Motor neuron (in vitro differentiated cells): ENCODE results near the gene DLG2. TPM values are rescaled to one million over a fixed set of nuclear protein-coding genes. Genes with fewer than 3 reads are reported as not detected.

Experiments used
- ATAC-seq, 8 experiments: fragments of 200-7000 bp; cut with Tn5 transposase; replicated peaks in 6 of 8; 2 replicates each; pipeline ENCODE4 v1.8.0; 2021; ENCODE audit warnings: mild to moderate bottlenecking in 8 of 8, moderate library complexity in 8 of 8
- H3K27ac ChIP-seq, 2 donors: fragments of 250-450 bp; sonication (Bioruptor Pico); 2 replicates each; pipeline ENCODE4 v1.9.0; 2021; ENCODE audit warnings: antibody characterized with exemption in 2 of 2, mild to moderate bottlenecking in 2 of 2, moderate library complexity in 1 of 2
- H3K4me1 ChIP-seq, 2 donors: fragments of 250-450 bp; sonication (Bioruptor Pico); replicated peaks in 1 of 2; 2 replicates each; pipeline ENCODE4 v1.6.1; 2021; ENCODE audit warnings: antibody characterized with exemption in 2 of 2, mild to moderate bottlenecking in 2 of 2, moderate library complexity in 1 of 2
- H3K4me3 ChIP-seq, 5 donors: fragments of 250-450 bp; sonication (Bioruptor Pico); 2 replicates each; pipeline ENCODE4 v1.9.0; 2021; ENCODE audit warnings: antibody characterized with exemption in 5 of 5, mild to moderate bottlenecking in 5 of 5, moderate library complexity in 4 of 5
- WGBS, 10 experiments: fragments of 450-650 bp; shearing (Covaris generic); methylation state at CpG; one replicate each; pipeline ENCODE4 v1.0.0; 2022; 5-methylcytosine and 5-hydroxymethylcytosine counted together
- in situ Hi-C, 9 experiments: fragments of 400-800 bp; cut with MboI; loops; one replicate each; pipeline ENCODE4 v1.15.0; 2021; ENCODE audit warnings: low sequenced_read_pairs in 9 of 9, low pct_unique_long_range_greater_than_20kb in 2 of 9; ENCODE audit not compliant: unreplicated experiment in 9 of 9
- total RNA-seq, 8 experiments: library from RNA; unstranded; fragments of 300-600 nt; gene quantifications; 2 replicates each; pipeline versions ENCODE4 v1.2.3 to v1.2.4, GENCODE V29; 2022

Gene DLG2
- total RNA-seq, 8 experiments from 2014 or later, result 1.3 to 17.5 (median 6.5) TPM

DNA sequence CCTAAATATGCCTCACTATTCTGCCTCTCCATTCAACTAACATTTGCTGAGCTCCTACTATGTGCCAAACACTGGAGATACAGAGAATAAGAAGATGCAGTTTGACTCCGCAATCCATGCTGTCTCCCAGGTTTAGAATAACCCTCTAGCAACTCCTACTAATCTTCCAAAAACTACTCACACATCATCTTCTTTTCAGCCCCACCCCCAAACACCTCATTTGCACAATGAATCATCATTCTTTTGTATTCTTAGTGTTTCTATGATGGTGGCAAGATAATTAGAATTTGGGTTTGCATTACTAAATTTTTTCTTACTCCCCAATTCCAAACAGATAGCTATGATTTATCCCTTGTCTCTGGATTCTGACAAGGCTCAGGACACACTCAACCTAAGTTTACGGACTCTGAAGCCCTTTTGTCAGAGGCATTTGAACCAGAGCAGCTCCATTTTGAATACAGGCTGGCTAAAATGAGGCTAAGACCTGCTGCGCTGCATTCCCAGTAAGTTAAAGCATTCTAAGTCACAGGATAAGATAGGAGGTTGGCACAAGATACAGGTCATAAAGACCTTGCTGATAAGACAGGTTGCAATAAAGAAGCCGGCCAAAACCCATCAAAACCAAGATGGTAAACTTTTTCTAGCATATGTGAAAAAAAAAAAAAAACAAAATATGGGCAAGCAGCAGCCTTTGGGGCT lies 1038.9 kb downstream of the DLG2 start:
- ATAC-seq, result peak in 1 of 8 experiments; percentile 35
- WGBS, 10 experiments, result 33 to 100% (median 70%) methylated on average over 3 to 4 of the region's 4 CpGs; no CpG with 5 or more reads in 2 of the 10 experiments
- no peaks in the 10 kb centered on the region for H3K4me1 ChIP-seq
- in situ Hi-C loops, result no loop called here
- no peak overlapping the region for H3K4me3 ChIP-seq
- no peak overlapping the region for H3K27ac ChIP-seq

GRCh38 chr11:84583106-84583505 lies 1044.0 kb downstream of the DLG2 start:
- Histone ChIP-seq H3K4me1 (no peaks in the 10 kb centered on the region), H3K27ac (no peak overlapping the region), H3K4me3 (no peak overlapping the region)
- no peak for ATAC-seq
- in situ Hi-C loops, result no loop called here
- 33 to 100% (median 82%) methylated on average over 1 of the region's 1 CpG; no CpG with 5 or more reads in 1 of the 10 experiments for WGBS, 10 experiments

DNA sequence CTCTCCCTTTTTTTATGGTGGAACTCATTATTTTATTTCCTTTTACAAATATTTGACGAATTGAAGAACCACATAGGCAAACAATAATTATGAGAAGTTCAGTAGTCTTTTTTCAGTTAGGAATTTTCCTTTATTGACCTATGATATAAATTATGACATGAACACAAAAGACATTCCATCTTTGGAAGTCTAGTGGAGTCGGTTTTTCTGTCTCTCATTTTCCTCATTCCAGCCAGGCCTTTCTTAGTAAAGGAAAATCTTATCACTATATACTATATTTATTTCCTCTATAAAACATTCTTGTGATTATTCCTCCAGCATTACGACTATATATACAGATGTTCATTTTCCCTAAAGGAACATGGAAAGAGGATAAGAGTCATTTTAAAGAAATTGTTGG lies 1046.1 kb downstream of the DLG2 start:
- in situ Hi-C loops, result no loop called here
- no peak for ATAC-seq
- 3 to 89% (median 70%) methylated on average over 1 to 3 of the region's 3 CpGs for WGBS, 10 experiments
- H3K27ac ChIP-seq, result no peak overlapping the region
- H3K4me3 ChIP-seq, result no peak overlapping the region
- H3K4me1 ChIP-seq, result no peaks in the 10 kb centered on the region

- in situ Hi-C loops, result no loop called here
- no peak for ATAC-seq
- no peaks in the 10 kb centered on the region for H3K4me1 ChIP-seq
- H3K4me3 ChIP-seq, result no peak overlapping the region
- no peak overlapping the region for H3K27ac ChIP-seq
- 24 to 79% (median 72%) methylated on average over 3 to 6 of the region's 6 CpGs; no CpG with 5 or more reads in 3 of the 10 experiments for WGBS, 10 experiments
Measured at GRCh38 chr11:84580428-84580827, 1046.7 kb downstream of the DLG2 start.

DNA sequence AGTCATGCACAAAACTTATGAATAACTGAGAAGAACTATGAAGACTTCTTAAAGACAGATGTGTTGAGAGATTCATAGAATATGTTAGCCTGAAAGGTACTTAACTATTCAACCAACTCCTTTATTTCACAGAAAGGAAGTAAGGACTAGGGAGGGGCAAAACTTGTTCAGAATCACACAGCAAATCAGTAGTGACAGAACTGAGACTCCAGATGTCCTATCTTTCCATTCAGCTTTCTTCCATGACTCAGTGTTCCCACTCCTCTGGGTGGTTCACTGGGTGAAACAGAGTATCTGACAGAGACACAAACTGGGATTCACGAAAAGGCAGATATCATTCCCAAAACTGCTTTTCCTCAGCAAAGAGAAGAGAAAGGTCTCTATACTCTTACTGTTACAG lies 1053.3 kb downstream of the DLG2 start:
- no peak overlapping the region for H3K27ac ChIP-seq
- H3K4me3 ChIP-seq, result no peak overlapping the region
- in situ Hi-C loops, result loop anchor here in 2 of 9 experiments (25.0 kb wide), 2 partner anchors 138 to 737 kb away; no protein-coding TSS in a partner anchor
- H3K4me1 ChIP-seq, result no peaks in the 10 kb centered on the region
- 0 to 100% (median 79%) methylated on average over 1 of the region's 1 CpG; no CpG with 5 or more reads in 6 of the 10 experiments for WGBS, 10 experiments
- peak in 2 of 8 experiments; percentile 87 to 94 for ATAC-seq

- Histone ChIP-seq H3K27ac (no peak overlapping the region), H3K4me1 (no peaks in the 10 kb centered on the region), H3K4me3 (no peak overlapping the region)
- WGBS, 10 experiments, result 0 to 71% (median 13%) methylated on average over 1 to 2 of the region's 2 CpGs; no CpG with 5 or more reads in 3 of the 10 experiments
- ATAC-seq, result no peak
- in situ Hi-C loops, result loop anchor here in 2 of 9 experiments (25.0 kb wide), 2 partner anchors 146 to 729 kb away; no protein-coding TSS in a partner anchor
Measured at GRCh38 chr11:84566671-84567070, 1060.5 kb downstream of the DLG2 start.

GRCh38 chr11:84564867-84565184 lies 1062.3 kb downstream of the DLG2 start:
- in situ Hi-C loops, result loop anchor here in 2 of 9 experiments (25.0 kb wide), 2 partner anchors 147 to 728 kb away; no protein-coding TSS in a partner anchor
- no peak for ATAC-seq
- no peak overlapping the region for H3K4me3 ChIP-seq
- no peaks in the 10 kb centered on the region for H3K4me1 ChIP-seq
- no peak overlapping the region for H3K27ac ChIP-seq

GRCh38 chr11:84564180-84564866 lies 1062.8 kb downstream of the DLG2 start:
- H3K27ac ChIP-seq, result no peak overlapping the region
- in situ Hi-C loops, result loop anchor here in 2 of 9 experiments (25.0 kb wide), 2 partner anchors 148 to 727 kb away; no protein-coding TSS in a partner anchor
- peak in 4 of 8 experiments; percentile 49 to 89 (median 54) for ATAC-seq
- H3K4me3 ChIP-seq, result no peak overlapping the region
- 0 to 97% (median 59%) methylated on average over 1 to 4 of the region's 4 CpGs for WGBS, 10 experiments
- no peaks in the 10 kb centered on the region for H3K4me1 ChIP-seq

- in situ Hi-C loops, result loop anchor here in 2 of 9 experiments (25.0 kb wide), 2 partner anchors 149 to 726 kb away; no protein-coding TSS in a partner anchor
- no peak overlapping the region for H3K27ac ChIP-seq
- no peak overlapping the region for H3K4me3 ChIP-seq
- no peaks in the 10 kb centered on the region for H3K4me1 ChIP-seq
- ATAC-seq, result no peak
- WGBS, 10 experiments, result 57 to 90% (median 72%) methylated on average over 2 of the region's 2 CpGs; no CpG with 5 or more reads in 5 of the 10 experiments
Measured at GRCh38 chr11:84563356-84563755, 1063.8 kb downstream of the DLG2 start.

DNA sequence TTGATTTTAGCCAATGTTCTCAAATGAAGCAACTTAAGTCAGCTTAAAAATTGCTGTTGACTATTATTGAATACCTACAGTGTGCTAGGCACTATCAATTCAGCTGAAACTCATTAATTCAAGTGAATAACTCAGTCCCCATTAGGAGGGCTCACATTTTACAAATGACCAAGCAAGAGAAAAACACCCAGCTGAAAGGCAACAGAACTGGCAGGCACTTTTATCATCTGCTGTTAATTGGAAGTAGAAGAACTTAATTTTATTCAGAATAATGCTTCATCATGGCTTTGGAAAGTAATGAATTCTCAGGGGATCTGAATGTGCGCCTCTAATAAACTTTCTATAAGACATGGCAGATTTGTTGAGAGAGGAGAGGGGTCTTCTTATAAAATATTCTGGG lies 1066.9 kb downstream of the DLG2 start:
- in situ Hi-C loops, result loop anchor here in 2 of 9 experiments (25.0 kb wide), 2 partner anchors 152 to 723 kb away; no protein-coding TSS in a partner anchor
- Histone ChIP-seq H3K4me1 (no peaks in the 10 kb centered on the region), H3K27ac (no peak overlapping the region), H3K4me3 (no peak overlapping the region)
- WGBS, 10 experiments, result 0 to 100% (median 42%) methylated on average over 1 of the region's 1 CpG; no CpG with 5 or more reads in 4 of the 10 experiments
- ATAC-seq, result no peak

DNA sequence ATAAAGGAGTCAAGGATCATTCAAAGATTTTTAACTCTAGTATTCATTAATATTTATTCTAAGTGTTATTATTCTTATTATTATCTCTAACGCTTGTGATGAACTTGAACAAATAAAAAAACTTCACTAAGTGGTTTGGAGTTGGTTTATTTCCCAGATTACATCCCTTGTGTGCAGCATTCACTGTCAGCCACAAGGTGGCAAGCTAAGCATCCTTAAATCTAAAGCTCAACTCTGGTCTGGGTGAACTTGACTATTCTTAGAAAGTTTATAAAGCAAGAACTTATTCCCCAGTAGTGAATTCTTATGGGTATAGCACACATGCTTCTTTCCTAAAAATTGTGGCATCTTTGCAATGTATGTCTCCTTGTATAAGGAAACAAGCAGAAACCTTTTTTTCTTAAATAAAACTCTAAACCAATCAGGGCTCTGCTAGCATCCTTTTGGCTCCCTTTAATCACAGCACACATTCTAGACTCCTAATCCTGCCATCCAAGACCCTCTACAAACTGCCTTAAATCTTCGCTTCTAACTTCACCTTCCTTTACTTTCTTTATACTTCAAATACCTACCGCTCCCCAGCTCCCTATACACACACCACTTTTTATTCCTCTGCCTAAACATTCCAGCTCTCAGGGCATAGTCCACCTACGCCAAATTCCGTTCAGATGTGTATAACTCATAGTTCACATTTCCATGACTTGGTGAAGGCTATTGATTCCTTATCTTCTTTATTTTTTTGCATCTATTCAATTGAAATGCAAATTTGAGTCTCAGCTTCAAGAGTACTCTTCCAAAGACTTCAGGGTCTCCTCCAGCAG lies 1068.8 kb downstream of the DLG2 start:
- WGBS, 10 experiments, result 0 to 80% (median 59%) methylated on average over 1 to 5 of the region's 5 CpGs
- Histone ChIP-seq H3K27ac (no peak overlapping the region), H3K4me1 (no peaks in the 10 kb centered on the region), H3K4me3 (no peak overlapping the region)
- peak; percentile 41 to 82 (median 66) for ATAC-seq
- in situ Hi-C loops, result loop anchor here in 2 of 9 experiments (25.0 kb wide), 2 partner anchors 154 to 721 kb away; no protein-coding TSS in a partner anchor

- H3K4me1 ChIP-seq, result no peaks in the 10 kb centered on the region
- in situ Hi-C loops, result loop anchor here in 2 of 9 experiments (25.0 kb wide), 2 partner anchors 160 to 715 kb away; no protein-coding TSS in a partner anchor
- 0 to 100% (median 94%) methylated on average over 2 of the region's 2 CpGs; no CpG with 5 or more reads in 3 of the 10 experiments for WGBS, 10 experiments
- ATAC-seq, result no peak
- no peak overlapping the region for H3K27ac ChIP-seq
- no peak overlapping the region for H3K4me3 ChIP-seq
Measured at GRCh38 chr11:84552791-84553190, 1074.4 kb downstream of the DLG2 start.
